GM21576 (cell line): ENCODE data around the gene TUBA3D.
"Not testable (repeated sequence)": the region's sequence is repeated elsewhere in the genome, so short reads cannot be mapped to it uniquely, and the experiment has no call there.

Source experiments
- ATAC-seq: cut with Tn5 transposase; IDR thresholded peaks from one replicate; pipeline ENCODE4 v1.9.1; 2021; ENCODE audit warnings: mild to moderate bottlenecking, moderate library complexity; ENCODE audit not compliant: unreplicated experiment

Gene TUBA3D

GRCh38 chr2:131511969-131512870 is 36.3 kb downstream of the TUBA3D start:
- ATAC-seq, result not testable (repeated sequence)

- ATAC-seq, result peak; percentile 72
Observed at GRCh38 chr2:131514408-131515166, 38.7 kb downstream of the TUBA3D start.

GRCh38 chr2:131515235-131515634 is 39.3 kb downstream of the TUBA3D start:
- not testable (repeated sequence) for ATAC-seq

GRCh38 chr2:131516011-131516410 is 40.1 kb downstream of the TUBA3D start:
- no peak for ATAC-seq

- not testable (repeated sequence) for ATAC-seq
Observed at GRCh38 chr2:131516621-131517020, 40.7 kb downstream of the TUBA3D start.

- ATAC-seq, result no peak
Observed at GRCh38 chr2:131517106-131517831, 41.4 kb downstream of the TUBA3D start.

- not testable (repeated sequence) for ATAC-seq
Observed at GRCh38 chr2:131517856-131518255, 41.9 kb downstream of the TUBA3D start.

- ATAC-seq, result not testable (repeated sequence)
Observed at GRCh38 chr2:131518531-131518930, 42.6 kb downstream of the TUBA3D start.

GRCh38 chr2:131519466-131519865 is 43.5 kb downstream of the TUBA3D start:
- ATAC-seq, result no peak

GRCh38 chr2:131519871-131520470 is 44.1 kb downstream of the TUBA3D start:
- ATAC-seq, result not testable (repeated sequence)

GRCh38 chr2:131520526-131520925 is 44.6 kb downstream of the TUBA3D start:
- no peak for ATAC-seq

GRCh38 chr2:131521524-131521923 is 45.6 kb downstream of the TUBA3D start:
- not testable (repeated sequence) for ATAC-seq

- ATAC-seq, result no peak
Observed at GRCh38 chr2:131521961-131522781, 46.3 kb downstream of the TUBA3D start.

- ATAC-seq, result not testable (repeated sequence)
Observed at GRCh38 chr2:131525256-131525655, 49.3 kb downstream of the TUBA3D start.

GRCh38 chr2:131527131-131528001 is 51.4 kb downstream of the TUBA3D start, which contains the start of gene CCDC74A:
CCDC74A (plus strand) TSS chr2:131527888; CDS start chr2:131527971, 83 bp downstream.
- peak; percentile 84 for ATAC-seq

- peak; percentile 59 for ATAC-seq
Observed at GRCh38 chr2:131528981-131529863, 53.3 kb downstream of the TUBA3D start.

- ATAC-seq, result not testable (repeated sequence)
Observed at GRCh38 chr2:131529864-131530445, 54.0 kb downstream of the TUBA3D start.
